Choroid plexus epithelial cell (primary cell): ENCODE measurements around the gene BCL7A.
A peak's percentile ranks its signal among the peaks of the same experiment; 100 is the strongest.

ENCODE experiments used
- DNase-seq: peaks from one replicate; pipeline ENCODE4 v3.0.0-alpha.2; 2010; ENCODE audit warnings: low read depth
- H3K4me3 ChIP-seq: 2 replicates; pipeline ENCODE4 v1.5.1; 2011; ENCODE audit warnings: low read depth, mild to moderate bottlenecking, control low read depth, low read length, moderate library complexity
- TF ChIP-seq, protein P1 (sequence below): conservative IDR thresholded peaks from 2 replicates; pipeline ENCODE4 v1.5.1; 2011; ENCODE audit warnings: low read depth, mild to moderate bottlenecking, control low read depth, inconsistent platforms, low read length, moderate library complexity

Gene BCL7A

DNA sequence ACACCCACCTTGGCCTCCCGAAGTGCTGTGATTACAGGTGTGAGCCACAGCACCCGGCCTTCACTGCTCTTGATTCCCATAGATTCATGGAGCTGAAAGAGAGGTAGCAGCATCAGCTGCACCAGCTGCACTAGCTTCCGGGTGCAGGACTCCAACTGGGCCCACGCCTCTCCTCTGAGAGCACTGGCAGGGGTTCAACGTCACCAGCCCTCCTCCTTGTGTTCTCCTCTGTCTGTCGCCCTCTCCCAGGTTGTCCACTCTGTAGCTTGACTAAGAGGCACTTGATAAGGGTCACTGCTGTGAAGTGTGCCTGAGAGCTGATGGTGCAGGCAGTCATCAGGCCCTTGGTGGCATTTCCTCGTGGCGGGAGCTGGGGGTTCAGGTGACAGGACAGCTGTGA is 85.2 kb downstream of the BCL7A start:
- no peak for DNase-seq
- TF ChIP-seq, protein P1, sequence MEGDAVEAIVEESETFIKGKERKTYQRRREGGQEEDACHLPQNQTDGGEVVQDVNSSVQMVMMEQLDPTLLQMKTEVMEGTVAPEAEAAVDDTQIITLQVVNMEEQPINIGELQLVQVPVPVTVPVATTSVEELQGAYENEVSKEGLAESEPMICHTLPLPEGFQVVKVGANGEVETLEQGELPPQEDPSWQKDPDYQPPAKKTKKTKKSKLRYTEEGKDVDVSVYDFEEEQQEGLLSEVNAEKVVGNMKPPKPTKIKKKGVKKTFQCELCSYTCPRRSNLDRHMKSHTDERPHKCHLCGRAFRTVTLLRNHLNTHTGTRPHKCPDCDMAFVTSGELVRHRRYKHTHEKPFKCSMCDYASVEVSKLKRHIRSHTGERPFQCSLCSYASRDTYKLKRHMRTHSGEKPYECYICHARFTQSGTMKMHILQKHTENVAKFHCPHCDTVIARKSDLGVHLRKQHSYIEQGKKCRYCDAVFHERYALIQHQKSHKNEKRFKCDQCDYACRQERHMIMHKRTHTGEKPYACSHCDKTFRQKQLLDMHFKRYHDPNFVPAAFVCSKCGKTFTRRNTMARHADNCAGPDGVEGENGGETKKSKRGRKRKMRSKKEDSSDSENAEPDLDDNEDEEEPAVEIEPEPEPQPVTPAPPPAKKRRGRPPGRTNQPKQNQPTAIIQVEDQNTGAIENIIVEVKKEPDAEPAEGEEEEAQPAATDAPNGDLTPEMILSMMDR, result no peak
- H3K4me3 ChIP-seq, result no peak overlapping the region

DNA sequence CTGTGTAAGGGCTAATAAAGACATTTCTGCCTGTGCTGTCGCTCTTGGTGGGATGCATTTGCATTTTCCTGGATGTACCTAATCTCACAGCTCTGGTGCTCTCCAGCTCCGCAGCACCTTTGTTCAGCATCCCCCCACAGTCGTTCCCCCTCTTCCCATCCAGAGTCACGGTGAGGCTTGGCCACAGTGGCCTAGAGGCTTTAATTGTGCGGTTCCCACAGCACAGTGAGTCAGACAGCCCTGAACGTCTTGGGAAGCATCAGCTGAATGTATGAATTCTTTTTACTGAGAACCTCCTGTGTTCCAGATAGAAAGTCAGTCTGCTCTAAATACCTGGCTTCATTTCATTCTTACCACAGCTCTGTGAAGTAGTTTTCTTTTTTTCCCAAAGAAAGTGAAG is 85.6 kb downstream of the BCL7A start:
- TF ChIP-seq, protein P1, result no peak
- H3K4me3 ChIP-seq, result no peak overlapping the region
- DNase-seq, result peak; percentile 69

DNA sequence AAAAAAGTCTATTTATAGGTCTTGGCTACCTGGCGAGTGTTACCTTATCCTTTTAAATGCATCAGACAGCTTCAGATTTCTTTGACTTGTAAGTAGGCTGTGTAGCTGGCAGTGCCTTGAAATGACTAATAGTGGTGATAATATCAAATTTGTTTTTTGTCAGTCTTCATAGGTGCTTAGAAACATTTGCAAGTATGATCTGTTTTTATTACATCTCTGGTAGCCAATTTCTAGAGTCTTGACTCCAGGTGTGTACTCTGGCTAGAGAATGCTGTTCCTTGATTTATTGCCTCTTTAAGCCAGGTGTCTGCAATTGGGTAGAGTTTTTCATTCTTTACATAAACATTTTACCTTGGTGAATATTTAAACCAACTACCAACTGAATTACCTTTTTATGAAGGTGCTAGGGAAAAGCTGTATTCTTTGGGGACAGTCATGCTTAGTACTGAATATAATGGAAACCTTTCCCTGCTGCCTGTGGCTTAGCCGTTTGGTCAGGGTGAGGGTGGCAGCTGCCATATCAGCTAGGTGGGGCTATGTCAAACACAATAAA is 89.5 kb downstream of the BCL7A start:
- no peak overlapping the region for H3K4me3 ChIP-seq
- TF ChIP-seq, protein P1, result no peak
- no peak for DNase-seq
